Adrenal gland (tissue), 5 donors: ENCODE results near the gene KLHL21.

ENCODE experiments used
- CTCF ChIP-seq, 6 experiments: fragments of 450-650 bp in 4 of 6; fragments of 200-600 bp in 2 of 6; sonication (generic) in 1 of 6; IDR thresholded peaks; 1 replicate in 5 of 6; 2 replicates in 1 of 6; pipeline versions ENCODE4 v1.5.1 to v1.8.0; 2016 to 2021; ENCODE audit warnings: antibody characterized with exemption in 6 of 6, mild to moderate bottlenecking in 2 of 6, moderate library complexity in 1 of 6
- POLR2A ChIP-seq, 2 donors: fragments of 450-650 bp; IDR thresholded peaks; one replicate each; pipeline ENCODE4 v1.6.1; 2017; ENCODE audit warnings: antibody characterized with exemption in 2 of 2, mild to moderate bottlenecking in 2 of 2, moderate library complexity in 1 of 2
- donor health status: DM: no; HTN: no; CAD: no.

- no peak for TF ChIP-seq CTCF (IDR thresholded peaks at IDR 0.05)
- no peak for TF ChIP-seq POLR2A (IDR thresholded peaks at IDR 0.05)
Measured at GRCh38 chr1:6545276-6546112, 57.2 kb downstream of the KLHL21 start.
